Smooth muscle cell (in vitro differentiated cells): Measurements from ENCODE around the gene VAMP4. TPM values are rescaled to one million over a fixed set of nuclear protein-coding genes. Genes with fewer than 3 reads are reported as not detected.

Source experiments
- DNase-seq: peaks from one replicate; lab custom pipeline; 2025; ENCODE audit not compliant: unreplicated experiment; lab: John Stamatoyannopoulos, UW
- H2AFZ ChIP-seq: fragments of 200-600 bp; sonication (generic); 2 replicates; pipeline ENCODE4 v1.6.0; 2016; ENCODE audit warnings: antibody characterized with exemption, low read depth, mild to moderate bottlenecking
- H3F3A ChIP-seq: fragments of 200-600 bp; sonication (generic); 2 replicates; pipeline ENCODE4 v1.6.0; 2017; ENCODE audit warnings: antibody characterized with exemption, low read depth
- H3K27ac ChIP-seq: fragments of 200-600 bp; sonication (generic); 2 replicates; pipeline ENCODE4 v1.5.1; 2016; ENCODE audit warnings: low read depth, mild to moderate bottlenecking
- H3K27me3 ChIP-seq: fragments of 200-600 bp; sonication (generic); 2 replicates; pipeline ENCODE4 v1.6.1; 2016; ENCODE audit warnings: low read depth, mild to moderate bottlenecking
- H3K36me3 ChIP-seq: fragments of 200-600 bp; sonication (generic); 2 replicates; pipeline ENCODE4 v1.5.1; 2016; ENCODE audit warnings: low read depth
- H3K4me1 ChIP-seq: fragments of 200-600 bp; sonication (generic); 2 replicates; pipeline ENCODE4 v1.5.1; 2016; ENCODE audit warnings: low read depth
- H3K4me2 ChIP-seq: fragments of 200-600 bp; sonication (generic); 2 replicates; pipeline ENCODE4 v1.6.0; 2016; ENCODE audit warnings: mild to moderate bottlenecking
- H3K4me3 ChIP-seq: fragments of 200-600 bp; sonication (generic); 2 replicates; pipeline ENCODE4 v1.5.1; 2016; ENCODE audit warnings: mild to moderate bottlenecking
- H3K79me2 ChIP-seq: fragments of 200-600 bp; sonication (generic); 2 replicates; pipeline ENCODE4 v1.6.0; 2016; ENCODE audit warnings: low read depth, mild to moderate bottlenecking
- H3K9ac ChIP-seq: fragments of 200-600 bp; sonication (generic); 2 replicates; pipeline ENCODE4 v1.6.0; 2016; ENCODE audit warnings: low read depth
- H3K9me3 ChIP-seq: fragments of 200-600 bp; sonication (generic); replicated peaks from 2 replicates; pipeline ENCODE4 v1.5.1; 2016; ENCODE audit warnings: low read depth
- H4K20me1 ChIP-seq: fragments of 200-600 bp; sonication (generic); 2 replicates; pipeline ENCODE4 v1.6.0; 2016; ENCODE audit warnings: low read depth
- WGBS: methylation state at CpG from one replicate; pipeline ENCODE4 v1.1.7; 2016; ENCODE audit warnings: low lambda C conversion rate; 5-methylcytosine and 5-hydroxymethylcytosine counted together
- polyA plus RNA-seq: library from polyadenylated mRNA; unstranded; fragments of >200 nt; fragmentation: Nextera tagmentation; extraction: Ambion mirVana; gene quantifications from 2 replicates; pipeline ENCODE4 v1.2.1, GENCODE V29; 2016
- small RNA-seq: library from RNA; depleted of rRNA; stranded (forward); fragments of <200 nt; gene quantifications from one replicate; pipeline ENCODE3, GENCODE V24; 2014
- total RNA-seq: library from RNA; depleted of rRNA; stranded (reverse); fragments of >200 nt; gene quantifications from 2 replicates; pipeline ENCODE4 v1.2.3, GENCODE V29; 2014
- TF ChIP-seq, protein P1 (sequence below): fragments of 200-600 bp; sonication (generic); IDR thresholded peaks from 2 replicates; pipeline ENCODE4 v1.5.1; 2017; ENCODE audit warnings: borderline replicate concordance, mild to moderate bottlenecking, antibody characterized with exemption; ENCODE audit not compliant: insufficient read depth, poor library complexity, severe bottlenecking

Gene VAMP4
- total and polyA plus RNA-seq, 2 experiments from 2014 or later, result 15.2 to 17.4 TPM

GRCh38 chr1:171653796-171654195, 88.1 kb downstream of the VAMP4 start:
- Histone ChIP-seq H3K4me3 (no peak overlapping the region), H3K9me3 (no peaks in the 10 kb centered on the region), H3K9ac (no peak overlapping the region), H3F3A (no peaks in the 10 kb centered on the region), H3K4me1 (peaks cover 6% of the 10 kb centered on the region), H3K4me2 (peak overlapping the region; percentile 66), H2AFZ (peak overlapping the region; percentile 75), H3K27ac (no peak overlapping the region), H3K79me2 (no peaks in the 10 kb centered on the region), H4K20me1 (no peaks in the 10 kb centered on the region), H3K36me3 (no peaks in the 10 kb centered on the region), H3K27me3 (no peaks in the 10 kb centered on the region)
- TF ChIP-seq, protein P1, sequence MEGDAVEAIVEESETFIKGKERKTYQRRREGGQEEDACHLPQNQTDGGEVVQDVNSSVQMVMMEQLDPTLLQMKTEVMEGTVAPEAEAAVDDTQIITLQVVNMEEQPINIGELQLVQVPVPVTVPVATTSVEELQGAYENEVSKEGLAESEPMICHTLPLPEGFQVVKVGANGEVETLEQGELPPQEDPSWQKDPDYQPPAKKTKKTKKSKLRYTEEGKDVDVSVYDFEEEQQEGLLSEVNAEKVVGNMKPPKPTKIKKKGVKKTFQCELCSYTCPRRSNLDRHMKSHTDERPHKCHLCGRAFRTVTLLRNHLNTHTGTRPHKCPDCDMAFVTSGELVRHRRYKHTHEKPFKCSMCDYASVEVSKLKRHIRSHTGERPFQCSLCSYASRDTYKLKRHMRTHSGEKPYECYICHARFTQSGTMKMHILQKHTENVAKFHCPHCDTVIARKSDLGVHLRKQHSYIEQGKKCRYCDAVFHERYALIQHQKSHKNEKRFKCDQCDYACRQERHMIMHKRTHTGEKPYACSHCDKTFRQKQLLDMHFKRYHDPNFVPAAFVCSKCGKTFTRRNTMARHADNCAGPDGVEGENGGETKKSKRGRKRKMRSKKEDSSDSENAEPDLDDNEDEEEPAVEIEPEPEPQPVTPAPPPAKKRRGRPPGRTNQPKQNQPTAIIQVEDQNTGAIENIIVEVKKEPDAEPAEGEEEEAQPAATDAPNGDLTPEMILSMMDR, result no peak
- DNase-seq, result no peak
- WGBS, result 86% methylated on average over 1 of the region's 1 CpG

DNA sequence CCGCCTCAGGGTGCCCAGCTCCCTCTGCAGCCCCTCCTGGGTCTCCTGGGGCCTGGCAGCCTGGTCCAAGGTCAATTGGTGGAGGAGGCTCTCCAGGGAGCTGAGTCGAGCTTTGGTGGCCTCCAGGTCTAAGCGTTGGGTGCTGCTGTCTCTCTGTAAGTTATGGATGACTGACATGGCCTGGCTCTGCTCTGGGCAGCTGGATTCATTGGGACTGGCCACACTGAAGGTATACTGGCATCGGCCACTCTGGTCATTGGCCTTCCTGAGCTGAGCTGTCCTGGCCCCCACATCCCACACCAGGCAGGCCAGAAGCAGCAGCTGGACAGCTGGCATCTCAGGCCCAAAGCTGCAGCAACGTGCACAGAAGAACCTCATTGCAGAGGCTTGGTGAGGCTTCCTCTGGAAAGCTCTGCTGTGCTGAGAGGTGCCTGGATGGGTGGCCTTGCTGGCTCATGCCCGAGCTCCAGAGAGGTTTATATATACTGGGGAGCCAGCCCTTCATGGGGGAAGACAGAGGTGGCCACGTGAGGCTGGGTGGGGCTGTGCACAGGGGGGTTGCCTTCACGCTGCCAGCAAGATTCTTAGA, 89.5 kb downstream of the VAMP4 start, which contains the start of gene MYOC:
Gene MYOC (minus strand): TSS at position 455 of the 589 bp plus-strand sequence. CDS start 77 bp downstream, at position 378.
- Histone ChIP-seq H3K27me3 (no peaks in the 10 kb centered on the region), H3K4me2 (no peak within 1 kb of the TSS), H2AFZ (peak within 1 kb of the TSS; percentile 75), H3K4me3 (no peak within 1 kb of the TSS), H3K9ac (no peak within 1 kb of the TSS), H3K4me1 (peaks cover 6% of the 10 kb centered on the region), H3F3A (no peaks in the 10 kb centered on the region), H3K79me2 (no peaks in the 10 kb centered on the region), H3K27ac (no peak within 1 kb of the TSS), H3K9me3 (no peaks in the 10 kb centered on the region), H4K20me1 (no peaks in the 10 kb centered on the region), H3K36me3 (no peaks in the 10 kb centered on the region)
- no peak for DNase-seq
- 87% methylated on average over 8 of the region's 8 CpGs for WGBS
- TF ChIP-seq, protein P1, result no peak

Small RNA genes within 50 kb of the gene (small RNA-seq; reads per million reads assigned to genes)
- gene RF00601, result not detected

Other genes starting within 250 kb of the VAMP4 start
- not detected in 2 replicates for gene MYOCOS, start 119.8 kb downstream of the VAMP4 start, total RNA-seq
- gene MYOCOS, start 119.8 kb downstream of the VAMP4 start, polyA plus RNA-seq, result not detected in 2 replicates
- gene MYOC, start 89.4 kb downstream of the VAMP4 start, total RNA-seq, result not detected in 2 replicates
- not detected in 2 replicates for gene MYOC, start 89.4 kb downstream of the VAMP4 start, polyA plus RNA-seq
- 18.3 and 19.2 TPM in 2 replicates for gene METTL13, start 39.6 kb upstream of the VAMP4 start, total RNA-seq
- 17.5 and 19.5 TPM in 2 replicates for gene METTL13, start 39.6 kb upstream of the VAMP4 start, polyA plus RNA-seq
- gene DNM3, start 99.4 kb upstream of the VAMP4 start, total RNA-seq, result 3.0 TPM in 2 replicates
- gene DNM3, start 99.4 kb upstream of the VAMP4 start, polyA plus RNA-seq, result 1.7 and 1.8 TPM in 2 replicates